Ectodermal cell (in vitro differentiated cells): ENCODE results near the gene ZFYVE21.

Experiments used
- H3K27ac ChIP-seq: 2 replicates; pipeline ENCODE4 v1.7.0; 2013; ENCODE audit warnings: mild to moderate bottlenecking, low read depth, low read length; ENCODE audit not compliant: insufficient read depth, poor library complexity, severe bottlenecking
- H3K27me3 ChIP-seq: 2 replicates; pipeline ENCODE4 v1.7.0; 2013; ENCODE audit warnings: mild to moderate bottlenecking, low read length; ENCODE audit not compliant: insufficient read depth, control insufficient read depth, poor library complexity, severe bottlenecking
- H3K36me3 ChIP-seq: one replicate; pipeline ENCODE4 v1.7.0; 2013; ENCODE audit warnings: low read length; ENCODE audit not compliant: control insufficient read depth, insufficient read depth
- H3K4me1 ChIP-seq: one replicate; pipeline ENCODE4 v1.7.0; 2013; ENCODE audit warnings: low read length; ENCODE audit not compliant: control insufficient read depth, insufficient read depth
- H3K4me3 ChIP-seq: 2 replicates; pipeline ENCODE4 v1.7.0; 2013; ENCODE audit warnings: low read depth, low read length, control low read depth; ENCODE audit not compliant: insufficient read depth
- H3K9me3 ChIP-seq: 2 replicates; pipeline ENCODE4 v1.7.0; 2013; ENCODE audit warnings: mild to moderate bottlenecking, low read length, moderate library complexity; ENCODE audit not compliant: control insufficient read depth
- WGBS, 2 experiments: methylation state at CpG; one replicate each; pipeline ENCODE4 v1.1.7; 2013; ENCODE audit warnings: missing lambda C conversion rate in 2 of 2; 5-methylcytosine and 5-hydroxymethylcytosine counted together

The ZFYVE21 gene

GRCh38 chr14:103705118-103705503 lies 10.5 kb upstream of the ZFYVE21 start:
- no peak overlapping the region for H3K4me3 ChIP-seq
- 93% methylated on average over 15 of the region's 15 CpGs for whole genome bisulfite sequencing, 2 experiments
- H3K27me3 ChIP-seq = no peaks in the 10 kb centered on the region
- H3K4me1 ChIP-seq = no peaks in the 10 kb centered on the region
- peaks cover 37% of the 10 kb centered on the region for H3K36me3 ChIP-seq
- no peak overlapping the region for H3K27ac ChIP-seq
- no peaks in the 10 kb centered on the region for H3K9me3 ChIP-seq

- Histone ChIP-seq H3K27ac (no peak overlapping the region), H3K27me3 (no peaks in the 10 kb centered on the region), H3K4me3 (no peak overlapping the region), H3K36me3 (peaks cover 32% of the 10 kb centered on the region), H3K4me1 (peaks cover 1% of the 10 kb centered on the region), H3K9me3 (no peaks in the 10 kb centered on the region)
- WGBS, 2 experiments = 93 to 94% methylated on average over 28 of the region's 28 CpGs
These were observed 9.9 kb upstream of the ZFYVE21 start for GRCh38 chr14:103705504-103706284.

GRCh38 chr14:103706551-103707328 lies 8.9 kb upstream of the ZFYVE21 start:
- H3K27ac ChIP-seq = no peak overlapping the region
- H3K27me3 ChIP-seq = no peaks in the 10 kb centered on the region
- WGBS, 2 experiments = 95 to 97% methylated on average over 41 of the region's 41 CpGs
- no peak overlapping the region for H3K4me3 ChIP-seq
- peaks cover 8% of the 10 kb centered on the region for H3K4me1 ChIP-seq
- H3K9me3 ChIP-seq = no peaks in the 10 kb centered on the region
- peaks cover 28% of the 10 kb centered on the region for H3K36me3 ChIP-seq

GRCh38 chr14:103707329-103708263 lies 8.0 kb upstream of the ZFYVE21 start:
- 94% methylated on average over 29 of the region's 29 CpGs for WGBS, 2 experiments
- Histone ChIP-seq H3K9me3 (no peaks in the 10 kb centered on the region), H3K27ac (no peak overlapping the region), H3K36me3 (peaks cover 28% of the 10 kb centered on the region), H3K27me3 (no peaks in the 10 kb centered on the region), H3K4me1 (peaks cover 8% of the 10 kb centered on the region), H3K4me3 (no peak overlapping the region)

- Histone ChIP-seq H3K36me3 (peaks cover 23% of the 10 kb centered on the region), H3K9me3 (no peaks in the 10 kb centered on the region), H3K4me1 (peaks cover 8% of the 10 kb centered on the region), H3K4me3 (no peak overlapping the region), H3K27me3 (no peaks in the 10 kb centered on the region), H3K27ac (no peak overlapping the region)
- 95 to 97% methylated on average over 18 of the region's 18 CpGs for WGBS, 2 experiments
These were observed 6.8 kb upstream of the ZFYVE21 start for GRCh38 chr14:103708750-103709187.

- 94 to 95% methylated on average over 15 of the region's 15 CpGs for WGBS, 2 experiments
- no peak overlapping the region for H3K4me3 ChIP-seq
- peaks cover 14% of the 10 kb centered on the region for H3K36me3 ChIP-seq
These were observed 5.8 kb upstream of the ZFYVE21 start for GRCh38 chr14:103709814-103710213.

GRCh38 chr14:103710771-103711377 lies 4.7 kb upstream of the ZFYVE21 start:
- Histone ChIP-seq H3K4me1 (peaks cover 15% of the 10 kb centered on the region), H3K4me3 (no peak overlapping the region), H3K9me3 (no peaks in the 10 kb centered on the region), H3K27me3 (no peaks in the 10 kb centered on the region), H3K36me3 (peaks cover 10% of the 10 kb centered on the region), H3K27ac (no peak overlapping the region)
- WGBS, 2 experiments = 32 to 53% methylated on average over 8 to 9 of the region's 9 CpGs

More at GRCh38 chr14:103709814-103710213, 5.8 kb upstream of the ZFYVE21 start:
- no peaks in the 10 kb centered on the region for H3K27me3 ChIP-seq
- H3K27ac ChIP-seq = no peak overlapping the region
- H3K4me1 ChIP-seq = peaks cover 15% of the 10 kb centered on the region
- H3K9me3 ChIP-seq = no peaks in the 10 kb centered on the region

GRCh38 chr14:103711516-103712431 lies 3.8 kb upstream of the ZFYVE21 start:
- H3K27me3 ChIP-seq = no peaks in the 10 kb centered on the region
- peaks cover 10% of the 10 kb centered on the region for H3K36me3 ChIP-seq
- WGBS, 2 experiments = 91 to 93% methylated on average over 27 of the region's 27 CpGs
- peaks cover 15% of the 10 kb centered on the region for H3K4me1 ChIP-seq
- no peaks in the 10 kb centered on the region for H3K9me3 ChIP-seq
- H3K27ac ChIP-seq = no peak overlapping the region
- no peak overlapping the region for H3K4me3 ChIP-seq
